ENCODE data around the gene ADH1C. TPM values are rescaled to one million over a fixed set of nuclear protein-coding genes. Genes with fewer than 3 reads are reported as not detected.

ADH1C gene
- not detected in 2 replicates for total RNA-seq (2014; rRNA removed; shearing (Covaris generic); ENCODE audit: low replicate concordance)

DNA sequence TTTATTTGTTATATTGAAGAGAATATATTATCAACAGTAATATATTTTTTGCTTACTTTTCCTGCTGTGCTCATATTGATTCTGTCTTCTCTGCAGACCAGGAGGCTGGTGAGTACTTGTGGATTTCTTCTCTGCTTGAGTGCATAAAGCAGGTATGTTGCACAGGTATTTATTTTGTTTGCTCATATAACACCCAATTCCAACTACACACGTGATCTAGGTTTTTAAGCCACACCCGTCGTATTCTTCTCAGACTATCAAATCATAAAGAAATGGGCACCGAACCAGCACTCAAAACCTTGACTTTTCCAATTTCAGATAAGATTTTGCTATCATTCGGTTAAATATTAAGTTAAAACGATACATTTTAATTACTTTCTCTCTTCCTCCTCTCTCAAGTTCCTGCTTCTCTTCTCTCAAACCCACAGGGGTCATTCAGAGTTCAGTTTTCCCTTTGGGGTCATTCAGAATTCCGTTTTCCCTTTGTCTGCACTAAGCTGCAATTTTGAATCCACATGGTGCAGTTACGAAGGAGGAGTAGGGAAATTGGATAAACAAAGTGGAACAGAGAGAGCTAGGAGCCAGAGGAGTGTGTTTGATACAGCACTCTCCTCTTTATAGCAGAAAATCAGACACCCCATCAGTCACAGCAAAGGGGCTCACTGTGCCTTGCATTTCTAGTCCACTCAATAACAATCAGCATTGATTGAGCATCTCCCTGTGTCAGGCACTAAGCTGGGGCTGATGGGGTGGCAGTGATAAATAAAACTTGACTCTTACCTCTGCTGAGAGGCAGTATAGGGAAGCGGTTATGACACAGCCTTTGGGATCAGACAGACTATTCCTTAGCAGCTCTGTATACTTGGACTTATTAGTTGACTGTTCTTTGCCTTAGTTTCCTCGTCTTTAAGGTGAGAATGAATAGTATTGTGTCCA, at the start of gene ADH1C:
ADH1C (minus strand) TSS at position 145 of the 936 bp plus-strand sequence; CDS start at position 74, 71 bp downstream.
- no peaks in the 10 kb centered on the region for H4K20me1 ChIP-seq (ENCODE audit: insufficient read depth, low read depth, low read length)
- H2AFZ ChIP-seq (ENCODE audit: low read length): no peak within 1 kb of the TSS
- H3K9ac ChIP-seq (ENCODE audit: low read length): no peak within 1 kb of the TSS

DNA sequence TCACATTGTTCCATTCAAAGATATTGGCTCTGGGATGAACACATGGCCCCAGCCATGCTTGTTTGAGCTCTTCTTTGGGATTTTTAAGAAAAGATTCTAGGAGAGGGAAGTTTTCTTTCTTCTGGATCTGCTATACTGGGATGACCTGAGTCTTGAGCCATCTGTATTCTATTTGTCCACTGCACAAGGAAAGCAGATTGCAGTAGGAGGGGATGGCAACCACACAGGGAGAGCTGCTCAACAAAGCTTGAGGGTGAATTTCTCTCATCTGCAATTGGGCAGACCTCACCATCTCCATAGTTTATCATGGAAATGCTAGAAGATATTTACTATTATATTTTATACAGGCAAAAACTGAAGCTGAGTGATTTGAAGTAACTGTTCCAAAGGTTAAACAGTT, 48.3 kb upstream of the ADH1C start:
- no peaks in the 10 kb centered on the region for H3K4me1 ChIP-seq (ENCODE audit: low read length)
- no peaks in the 10 kb centered on the region for H3K9me3 ChIP-seq (ENCODE audit: low read length)
- H3K27me3 ChIP-seq (ENCODE audit: low read length): no peaks in the 10 kb centered on the region
- no peak overlapping the region for H3K27ac ChIP-seq (ENCODE audit: low read length)
- H3K4me3 ChIP-seq (ENCODE audit: low read length): no peak overlapping the region
- H3K79me2 ChIP-seq (ENCODE audit: low read length): no peaks in the 10 kb centered on the region
- H4K20me1 ChIP-seq (ENCODE audit: insufficient read depth, low read depth, low read length): no peaks in the 10 kb centered on the region
- no peak overlapping the region for H3K4me2 ChIP-seq (ENCODE audit: low read depth, low read length, poor library complexity, severe bottlenecking)
- DNase-seq: no peak
- no peaks in the 10 kb centered on the region for H3K36me3 ChIP-seq (ENCODE audit: insufficient read depth, low read length)
- no peak overlapping the region for H2AFZ ChIP-seq (ENCODE audit: low read length)
- H3K9ac ChIP-seq (ENCODE audit: low read length): no peak overlapping the region
- no peaks in the 10 kb centered on the region; the same call in 1 of the 2 replicates for H3K9me2 ChIP-seq (replicated peaks; ENCODE audit: insufficient read depth, low read length)

More for the DNA sequence above, at the start of gene ADH1C:
- no peaks in the 10 kb centered on the region for H3K79me2 ChIP-seq (ENCODE audit: low read length)
- no peak within 1 kb of the TSS for H3K4me3 ChIP-seq (ENCODE audit: low read length)
- H3K9me3 ChIP-seq (ENCODE audit: low read length): no peaks in the 10 kb centered on the region
- no peaks in the 10 kb centered on the region for H3K4me1 ChIP-seq (ENCODE audit: low read length)
- H3K36me3 ChIP-seq (ENCODE audit: insufficient read depth, low read length): no peaks in the 10 kb centered on the region
- no peaks in the 10 kb centered on the region for H3K27me3 ChIP-seq (ENCODE audit: low read length)
- no peak for DNase-seq
- H3K4me2 ChIP-seq (ENCODE audit: low read depth, low read length, poor library complexity, severe bottlenecking): peak within 1 kb of the TSS; percentile 15
- H3K9me2 ChIP-seq (replicated peaks; ENCODE audit: insufficient read depth, low read length): no peaks in the 10 kb centered on the region
- H3K27ac ChIP-seq (ENCODE audit: low read length): no peak within 1 kb of the TSS

DNA sequence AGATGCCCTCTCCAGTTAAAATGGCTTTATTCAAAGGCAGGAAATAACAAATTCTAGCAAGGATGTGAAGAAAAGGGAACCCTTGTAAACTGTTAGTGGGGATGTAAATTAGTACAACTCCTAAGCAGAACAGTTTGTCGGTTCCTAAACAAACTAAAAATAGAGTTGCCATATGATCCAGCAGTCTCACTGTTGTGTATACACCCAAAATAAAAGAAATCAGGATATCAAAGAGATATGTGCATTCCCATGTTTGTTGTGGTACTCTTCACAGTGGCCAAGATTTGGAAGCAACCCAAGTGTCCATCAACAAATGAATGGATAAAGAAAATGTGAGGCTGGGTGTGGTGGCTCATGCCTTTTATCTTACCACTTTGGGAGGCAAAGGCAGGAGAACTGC, 46.5 kb upstream of the ADH1C start:
- Histone ChIP-seq H3K9ac (ENCODE audit: low read length) (no peak overlapping the region), H3K9me2 (replicated peaks; ENCODE audit: insufficient read depth, low read length) (no peaks in the 10 kb centered on the region; the same call in 1 of the 2 replicates), H3K4me3 (ENCODE audit: low read length) (no peak overlapping the region), H2AFZ (ENCODE audit: low read length) (no peak overlapping the region), H3K4me1 (ENCODE audit: low read length) (no peaks in the 10 kb centered on the region), H3K36me3 (ENCODE audit: insufficient read depth, low read length) (no peaks in the 10 kb centered on the region), H3K27ac (ENCODE audit: low read length) (no peak overlapping the region), H3K27me3 (ENCODE audit: low read length) (no peaks in the 10 kb centered on the region), H3K79me2 (ENCODE audit: low read length) (no peaks in the 10 kb centered on the region), H4K20me1 (ENCODE audit: insufficient read depth, low read depth, low read length) (no peaks in the 10 kb centered on the region), H3K9me3 (ENCODE audit: low read length) (no peaks in the 10 kb centered on the region), H3K4me2 (ENCODE audit: low read depth, low read length, poor library complexity, severe bottlenecking) (no peak overlapping the region)
- DNase-seq: no peak

DNA sequence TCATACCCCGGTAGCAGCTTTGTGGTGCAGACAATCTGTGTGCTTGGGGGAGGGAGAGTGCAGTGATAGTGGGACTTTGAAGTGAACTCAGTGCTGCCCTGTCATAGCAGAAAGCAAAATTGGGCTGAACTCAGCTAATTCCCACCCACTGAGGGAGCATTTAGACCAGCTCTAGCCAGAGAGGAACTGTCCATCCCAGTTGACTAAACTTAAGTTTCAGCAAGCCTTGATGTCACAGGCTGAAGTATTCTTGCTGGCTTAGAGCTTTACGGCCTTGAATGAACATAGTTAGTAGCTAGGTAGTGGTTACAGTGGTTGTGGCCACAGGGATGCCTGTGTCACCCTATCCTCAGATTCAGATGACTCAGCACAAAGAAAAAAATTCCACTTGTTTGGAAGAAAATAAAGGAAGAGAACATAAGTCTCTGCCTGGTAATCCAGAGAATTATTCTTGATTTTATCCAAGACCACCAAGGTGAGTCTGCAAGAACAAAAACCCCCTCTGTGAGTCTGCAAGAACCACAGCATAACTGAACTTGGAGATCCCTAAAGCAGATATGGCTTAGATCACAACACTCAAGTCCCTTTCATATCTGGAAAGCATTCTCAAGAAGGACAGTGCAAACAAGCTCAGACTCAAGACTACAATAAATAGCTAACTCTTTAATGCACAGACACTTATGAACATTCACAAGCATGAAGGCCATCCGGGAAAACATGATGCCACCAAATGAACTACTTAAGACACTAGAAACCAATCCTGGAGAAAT, 43.2 kb upstream of the ADH1C start:
- no peak for DNase-seq
- Histone ChIP-seq H3K27me3 (ENCODE audit: low read length) (no peaks in the 10 kb centered on the region), H3K4me1 (ENCODE audit: low read length) (no peaks in the 10 kb centered on the region), H2AFZ (ENCODE audit: low read length) (no peak overlapping the region), H3K4me2 (ENCODE audit: low read depth, low read length, poor library complexity, severe bottlenecking) (no peak overlapping the region), H4K20me1 (ENCODE audit: insufficient read depth, low read depth, low read length) (no peaks in the 10 kb centered on the region), H3K9me2 (replicated peaks; ENCODE audit: insufficient read depth, low read length) (no peaks in the 10 kb centered on the region; the same call in 1 of the 2 replicates), H3K4me3 (ENCODE audit: low read length) (no peak overlapping the region), H3K79me2 (ENCODE audit: low read length) (no peaks in the 10 kb centered on the region), H3K9ac (ENCODE audit: low read length) (no peak overlapping the region), H3K27ac (ENCODE audit: low read length) (no peak overlapping the region), H3K36me3 (ENCODE audit: insufficient read depth, low read length) (no peaks in the 10 kb centered on the region), H3K9me3 (ENCODE audit: low read length) (no peaks in the 10 kb centered on the region)

DNA sequence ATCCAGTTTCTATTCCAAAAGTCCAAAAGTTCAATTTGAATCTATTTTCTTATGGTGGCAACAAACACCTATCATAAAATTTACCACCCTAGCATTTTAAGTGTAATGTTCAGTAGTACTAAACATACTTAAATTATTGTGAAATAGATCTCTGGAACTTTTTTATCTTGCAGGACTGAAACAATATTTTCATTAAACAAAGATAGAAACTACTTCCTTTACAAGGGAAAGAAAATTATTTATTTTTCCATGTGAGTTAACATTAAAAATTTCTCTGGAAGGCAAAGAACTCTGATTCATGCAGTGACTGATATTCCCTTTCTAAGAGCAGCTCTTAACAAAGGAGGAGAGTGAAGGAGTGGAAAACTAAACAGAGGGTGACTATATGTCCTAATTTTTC, 42.4 kb upstream of the ADH1C start:
- Histone ChIP-seq H3K36me3 (ENCODE audit: insufficient read depth, low read length) (no peaks in the 10 kb centered on the region), H3K27ac (ENCODE audit: low read length) (no peak overlapping the region), H3K9ac (ENCODE audit: low read length) (no peak overlapping the region), H3K9me3 (ENCODE audit: low read length) (no peaks in the 10 kb centered on the region), H2AFZ (ENCODE audit: low read length) (no peak overlapping the region), H3K4me3 (ENCODE audit: low read length) (no peak overlapping the region), H3K9me2 (replicated peaks; ENCODE audit: insufficient read depth, low read length) (no peaks in the 10 kb centered on the region; the same call in 1 of the 2 replicates), H3K79me2 (ENCODE audit: low read length) (no peaks in the 10 kb centered on the region), H3K27me3 (ENCODE audit: low read length) (no peaks in the 10 kb centered on the region), H3K4me1 (ENCODE audit: low read length) (no peaks in the 10 kb centered on the region), H4K20me1 (ENCODE audit: insufficient read depth, low read depth, low read length) (no peaks in the 10 kb centered on the region), H3K4me2 (ENCODE audit: low read depth, low read length, poor library complexity, severe bottlenecking) (no peak overlapping the region)
- no peak for DNase-seq

DNA sequence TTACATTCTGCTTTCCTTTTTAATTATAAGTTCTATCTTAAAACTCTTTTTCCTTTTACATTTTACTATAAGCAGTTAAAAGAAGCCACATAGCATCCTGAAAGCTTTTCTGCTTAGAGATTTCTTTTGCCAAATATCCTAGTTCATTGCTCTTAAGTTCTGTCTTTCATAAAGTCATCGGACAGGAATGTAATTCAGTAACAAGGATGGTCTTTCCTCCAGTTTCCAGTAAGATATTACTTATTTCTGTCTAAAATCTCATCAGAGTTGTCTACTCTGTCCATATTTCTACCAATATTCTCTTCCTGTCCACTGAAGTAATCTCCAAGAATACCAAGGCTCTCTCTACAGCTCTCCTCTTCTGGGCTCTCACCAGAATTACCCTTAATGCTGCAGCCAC, 37.5 kb upstream of the ADH1C start:
- Histone ChIP-seq H2AFZ (ENCODE audit: low read length) (no peak overlapping the region), H3K79me2 (ENCODE audit: low read length) (no peaks in the 10 kb centered on the region), H3K36me3 (ENCODE audit: insufficient read depth, low read length) (no peaks in the 10 kb centered on the region), H3K27me3 (ENCODE audit: low read length) (no peaks in the 10 kb centered on the region), H3K9ac (ENCODE audit: low read length) (no peak overlapping the region), H3K27ac (ENCODE audit: low read length) (no peak overlapping the region), H3K4me1 (ENCODE audit: low read length) (no peaks in the 10 kb centered on the region), H3K9me3 (ENCODE audit: low read length) (no peaks in the 10 kb centered on the region), H3K4me3 (ENCODE audit: low read length) (no peak overlapping the region), H4K20me1 (ENCODE audit: insufficient read depth, low read depth, low read length) (no peaks in the 10 kb centered on the region), H3K9me2 (replicated peaks; ENCODE audit: insufficient read depth, low read length) (no peaks in the 10 kb centered on the region), H3K4me2 (ENCODE audit: low read depth, low read length, poor library complexity, severe bottlenecking) (no peak overlapping the region)
- DNase-seq: no peak

DNA sequence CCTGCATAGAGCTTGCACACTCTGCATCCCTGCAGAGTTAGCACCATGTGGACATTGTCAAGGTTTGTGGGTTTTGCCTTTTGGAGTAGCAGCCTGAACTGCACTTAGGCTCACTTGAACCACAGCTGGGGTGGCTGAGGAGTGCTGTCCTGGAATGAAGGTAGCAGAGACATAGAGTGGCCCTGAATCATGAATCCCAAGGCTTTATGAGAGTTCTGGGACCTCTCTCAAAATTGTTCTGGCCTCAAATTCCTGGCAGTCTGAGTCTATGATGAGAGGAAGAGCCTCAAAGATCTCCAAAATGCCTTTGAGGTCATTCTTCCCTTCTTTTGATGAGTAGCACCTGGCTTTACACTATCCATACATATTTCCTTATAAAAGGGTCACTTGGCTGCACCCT, 37.1 kb upstream of the ADH1C start:
- no peaks in the 10 kb centered on the region for H3K9me3 ChIP-seq (ENCODE audit: low read length)
- no peak overlapping the region for H3K9ac ChIP-seq (ENCODE audit: low read length)
- no peak overlapping the region for H3K27ac ChIP-seq (ENCODE audit: low read length)

DNA sequence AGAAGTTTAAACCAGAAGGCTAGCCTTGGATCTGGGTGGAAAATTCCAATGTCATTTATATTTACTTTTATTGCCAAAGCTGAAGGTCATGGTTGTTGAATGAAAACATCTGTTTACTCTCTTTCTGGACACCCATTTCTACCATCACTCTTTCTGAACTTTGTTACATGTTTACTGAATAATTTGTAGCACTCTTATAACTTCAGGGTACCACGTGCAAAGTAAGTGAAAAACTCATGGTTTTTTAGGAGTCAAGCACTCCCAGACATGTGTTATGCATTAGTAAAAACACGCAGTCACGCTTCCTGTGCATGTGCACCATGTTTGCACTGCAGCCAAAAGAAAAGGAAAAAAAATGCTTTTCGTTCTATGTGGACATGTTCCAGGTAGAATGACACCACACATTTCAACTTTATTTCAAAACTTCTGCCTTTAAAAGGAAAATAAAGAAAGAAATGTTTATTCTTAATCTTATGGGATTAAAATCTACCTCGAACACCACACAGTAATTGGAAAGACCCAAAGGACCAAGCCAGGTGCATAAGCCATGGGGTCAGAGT, 31.4 kb upstream of the ADH1C start:
- no peaks in the 10 kb centered on the region for H3K36me3 ChIP-seq (ENCODE audit: insufficient read depth, low read length)
- no peaks in the 10 kb centered on the region for H3K9me2 ChIP-seq (replicated peaks; ENCODE audit: insufficient read depth, low read length)
- no peaks in the 10 kb centered on the region for H3K27me3 ChIP-seq (ENCODE audit: low read length)
- no peak overlapping the region for H2AFZ ChIP-seq (ENCODE audit: low read length)
- H4K20me1 ChIP-seq (ENCODE audit: insufficient read depth, low read depth, low read length): no peaks in the 10 kb centered on the region
- no peak for DNase-seq
- no peak overlapping the region for H3K4me3 ChIP-seq (ENCODE audit: low read length)
- H3K9ac ChIP-seq (ENCODE audit: low read length): no peak overlapping the region
- no peak overlapping the region for H3K4me2 ChIP-seq (ENCODE audit: low read depth, low read length, poor library complexity, severe bottlenecking)
- no peaks in the 10 kb centered on the region for H3K4me1 ChIP-seq (ENCODE audit: low read length)
- H3K9me3 ChIP-seq (ENCODE audit: low read length): no peaks in the 10 kb centered on the region
- no peaks in the 10 kb centered on the region for H3K79me2 ChIP-seq (ENCODE audit: low read length)
- H3K27ac ChIP-seq (ENCODE audit: low read length): no peak overlapping the region

More for the DNA sequence above, 37.1 kb upstream of the ADH1C start:
- DNase-seq: no peak
- Histone ChIP-seq H3K4me3 (ENCODE audit: low read length) (no peak overlapping the region), H3K79me2 (ENCODE audit: low read length) (no peaks in the 10 kb centered on the region), H3K9me2 (replicated peaks; ENCODE audit: insufficient read depth, low read length) (no peaks in the 10 kb centered on the region), H3K27me3 (ENCODE audit: low read length) (no peaks in the 10 kb centered on the region), H2AFZ (ENCODE audit: low read length) (no peak overlapping the region), H3K4me2 (ENCODE audit: low read depth, low read length, poor library complexity, severe bottlenecking) (no peak overlapping the region), H4K20me1 (ENCODE audit: insufficient read depth, low read depth, low read length) (no peaks in the 10 kb centered on the region), H3K4me1 (ENCODE audit: low read length) (no peaks in the 10 kb centered on the region), H3K36me3 (ENCODE audit: insufficient read depth, low read length) (no peaks in the 10 kb centered on the region)
